GM12878 (cell line): ENCODE results near the gene DUSP10.

Source experiments
- ATF2 ChIP-seq: IDR thresholded peaks from 2 replicates; pipeline ENCODE4 v1.6.1; 2012; ENCODE audit warnings: low read length, inconsistent platforms
- CTCF ChIP-seq, 3 experiments: IDR thresholded peaks in 2 of 3; conservative IDR thresholded peaks in 1 of 3; 2 replicates each; pipeline ENCODE4 v1.5.1; 2011; ENCODE audit warnings: low read depth in 3 of 3, low read length in 3 of 3, mild to moderate bottlenecking in 3 of 3, control low read depth in 2 of 3, moderate library complexity in 2 of 3, inconsistent platforms in 1 of 3, mixed read lengths in 1 of 3; ENCODE audit not compliant: control insufficient read depth in 2 of 3, insufficient read depth in 1 of 3; ENCODE audit errors: extremely low read depth in 1 of 3
- ESRRA ChIP-seq: IDR thresholded peaks from 2 replicates; pipeline ENCODE4 v1.6.1; 2012; ENCODE audit warnings: mild to moderate bottlenecking, low read length, improper control_type of control experiment
- MYC ChIP-seq: IDR thresholded peaks from 2 replicates; pipeline ENCODE4 v1.6.1; 2011; ENCODE audit warnings: mild to moderate bottlenecking, low read length, moderate library complexity, inconsistent platforms; ENCODE audit not compliant: insufficient read depth, insufficient replicate concordance, insufficient read length, severe bottlenecking
- NFYB ChIP-seq: IDR thresholded peaks from 2 replicates; pipeline ENCODE4 v1.6.1; 2011; ENCODE audit warnings: low read depth, mild to moderate bottlenecking, low read length, improper control_type of control experiment, moderate library complexity; ENCODE audit not compliant: insufficient read depth

GRCh38 chr1:221759436-221759835, 17.5 kb upstream of the DUSP10 start:
- TF ChIP-seq CTCF (IDR thresholded peaks at IDR 0.05 in 2 of 3, conservative IDR thresholded peaks at IDR 0.05 in 1 of 3; ENCODE audit: control insufficient read depth in 2 of 3, extremely low read depth in 1 of 3, insufficient read depth in 1 of 3, low read depth in 3 of 3, low read length in 3 of 3), result no peak
- TF ChIP-seq ATF2, result no peak
- TF ChIP-seq NFYB, result no peak
- no peak for TF ChIP-seq MYC
- TF ChIP-seq ESRRA, result no peak
